SW480 (cell line): Measurements from ENCODE around the gene HDGF.

ENCODE experiments used
- DNase-seq: peaks from one replicate; pipeline ENCODE4 v3.0.0-alpha.2; 2016; ENCODE audit warnings: low spot score

HDGF gene

GRCh38 chr1:156725683-156726280 is 25.7 kb downstream of the HDGF start:
- DNase-seq = peak; percentile 86

DNA sequence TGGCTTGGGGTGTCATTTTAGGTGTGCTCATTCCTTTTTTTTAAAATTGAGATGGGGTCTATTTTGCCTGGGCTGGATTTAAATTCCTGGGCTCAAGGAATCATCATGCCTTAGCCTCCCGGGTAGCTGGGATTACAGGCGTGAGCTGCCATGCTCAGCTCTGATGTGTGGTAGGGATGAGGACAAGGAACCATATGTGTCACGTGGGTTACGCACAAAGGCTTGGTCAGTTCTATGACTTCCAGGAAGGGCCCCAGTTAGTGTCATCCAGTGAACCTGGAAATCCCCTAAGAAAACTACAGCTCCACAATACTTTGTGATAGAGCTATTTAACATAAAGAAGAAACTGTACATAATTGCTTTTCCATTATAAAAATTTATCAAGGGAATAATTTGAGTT is 29.9 kb downstream of the HDGF start:
- no peak for DNase-seq

DNA sequence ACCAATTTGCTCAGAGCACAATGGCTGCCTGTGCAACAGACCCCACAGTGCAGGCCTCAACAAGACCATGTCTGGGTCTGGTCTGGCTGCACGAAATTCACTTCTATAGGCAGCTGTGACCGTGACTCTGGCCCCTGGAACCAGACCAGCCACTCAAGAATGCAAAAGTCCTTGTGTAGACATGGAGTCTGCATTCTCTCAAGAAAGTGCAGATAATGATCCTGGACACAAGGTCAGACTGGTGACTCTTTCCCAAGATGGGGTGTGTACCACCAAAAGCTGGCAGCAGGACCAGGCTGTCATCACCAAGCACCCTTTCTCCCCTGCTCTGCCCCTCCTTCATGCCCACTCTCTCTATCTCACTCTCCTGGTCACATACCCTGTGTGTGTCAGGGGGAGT is 30.3 kb downstream of the HDGF start:
- DNase-seq = no peak

DNA sequence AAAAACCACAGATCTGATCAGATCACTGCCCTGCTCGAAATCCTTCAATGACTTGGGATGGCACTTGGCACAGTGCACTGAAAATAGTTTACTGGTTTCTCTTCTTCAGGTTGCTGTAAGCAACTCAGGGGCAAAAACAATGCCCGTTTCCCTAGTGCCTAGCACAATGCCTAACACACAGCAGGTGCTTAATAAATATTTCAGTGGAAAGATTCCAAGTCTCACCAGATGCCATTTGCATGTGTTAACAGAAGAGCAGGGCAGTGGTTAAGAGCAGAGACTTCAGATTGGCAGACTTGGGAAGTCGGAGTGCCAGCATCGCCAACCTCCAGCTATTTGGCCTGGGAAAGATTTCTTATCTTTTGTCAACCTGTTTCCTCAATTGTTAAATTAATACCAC is 34.1 kb downstream of the HDGF start:
- no peak for DNase-seq

- no peak for DNase-seq
Measured at GRCh38 chr1:156714830-156715229, 36.6 kb downstream of the HDGF start.

DNA sequence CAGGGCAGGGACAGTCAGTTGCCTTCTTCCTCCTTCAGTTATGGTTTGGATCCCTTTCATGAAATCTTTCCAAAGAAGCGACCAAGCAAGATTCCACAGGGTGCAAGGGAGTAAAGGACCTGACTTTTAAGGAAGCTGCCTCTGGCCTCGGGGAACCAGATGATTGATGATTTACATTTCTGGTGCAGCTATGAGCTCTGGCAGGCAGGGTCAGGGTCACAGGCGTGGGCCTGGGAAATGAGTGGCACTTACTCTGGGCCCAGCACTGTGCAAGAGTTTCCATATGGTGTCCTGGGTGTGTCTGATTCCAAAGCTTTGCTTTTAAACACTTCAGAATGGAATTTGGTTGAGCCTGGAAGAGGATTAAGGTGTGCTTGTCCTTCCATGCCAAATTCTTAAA is 38.8 kb downstream of the HDGF start:
- no peak for DNase-seq

- DNase-seq = no peak
Measured at GRCh38 chr1:156711011-156711817, 40.3 kb downstream of the HDGF start.

- DNase-seq = no peak
Measured at GRCh38 chr1:156709757-156710489, 41.6 kb downstream of the HDGF start.

DNA sequence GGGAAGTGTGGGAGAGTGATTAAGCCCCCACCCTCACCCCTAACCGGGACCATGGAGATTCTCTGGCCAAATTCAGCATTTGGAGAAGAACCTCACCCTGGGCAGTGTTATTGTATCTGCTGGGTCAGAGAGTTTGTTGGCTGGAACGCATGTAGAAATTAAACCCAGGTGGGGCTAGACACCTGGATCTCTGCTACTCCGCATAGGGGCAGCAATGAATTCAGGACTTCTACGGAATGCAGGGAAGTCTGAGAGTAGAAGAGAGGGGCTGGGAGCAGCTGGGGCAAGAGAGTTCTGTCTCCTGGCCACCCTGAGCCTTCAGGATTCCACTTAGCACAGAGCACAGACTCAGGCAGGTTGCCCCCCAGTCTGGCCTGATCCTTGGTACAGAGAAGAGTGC is 42.4 kb downstream of the HDGF start:
- no peak for DNase-seq

DNA sequence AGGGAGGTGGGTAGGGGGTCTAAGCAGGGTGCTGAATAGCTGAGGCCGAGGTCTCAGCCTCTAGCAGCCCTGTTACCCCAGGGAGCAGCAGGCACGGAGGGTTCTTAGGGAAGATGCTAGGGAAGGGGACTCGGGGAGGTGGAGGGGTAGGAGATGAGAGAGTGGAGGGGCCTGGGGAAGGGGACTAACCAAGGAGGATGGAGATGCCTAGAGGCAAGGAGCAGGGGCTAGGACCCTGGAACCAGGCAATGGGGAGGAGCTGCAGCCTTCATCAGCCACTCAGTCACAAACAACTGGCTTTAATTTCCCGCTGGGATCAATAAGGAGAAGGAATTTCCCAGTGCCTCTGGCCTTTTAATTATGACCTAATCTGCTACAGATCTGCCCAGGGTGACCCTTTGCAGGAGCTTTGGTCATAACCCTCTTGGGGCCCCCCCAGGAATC is 43.2 kb downstream of the HDGF start:
- no peak for DNase-seq

GRCh38 chr1:156707417-156708217 is 43.9 kb downstream of the HDGF start:
- no peak for DNase-seq

DNA sequence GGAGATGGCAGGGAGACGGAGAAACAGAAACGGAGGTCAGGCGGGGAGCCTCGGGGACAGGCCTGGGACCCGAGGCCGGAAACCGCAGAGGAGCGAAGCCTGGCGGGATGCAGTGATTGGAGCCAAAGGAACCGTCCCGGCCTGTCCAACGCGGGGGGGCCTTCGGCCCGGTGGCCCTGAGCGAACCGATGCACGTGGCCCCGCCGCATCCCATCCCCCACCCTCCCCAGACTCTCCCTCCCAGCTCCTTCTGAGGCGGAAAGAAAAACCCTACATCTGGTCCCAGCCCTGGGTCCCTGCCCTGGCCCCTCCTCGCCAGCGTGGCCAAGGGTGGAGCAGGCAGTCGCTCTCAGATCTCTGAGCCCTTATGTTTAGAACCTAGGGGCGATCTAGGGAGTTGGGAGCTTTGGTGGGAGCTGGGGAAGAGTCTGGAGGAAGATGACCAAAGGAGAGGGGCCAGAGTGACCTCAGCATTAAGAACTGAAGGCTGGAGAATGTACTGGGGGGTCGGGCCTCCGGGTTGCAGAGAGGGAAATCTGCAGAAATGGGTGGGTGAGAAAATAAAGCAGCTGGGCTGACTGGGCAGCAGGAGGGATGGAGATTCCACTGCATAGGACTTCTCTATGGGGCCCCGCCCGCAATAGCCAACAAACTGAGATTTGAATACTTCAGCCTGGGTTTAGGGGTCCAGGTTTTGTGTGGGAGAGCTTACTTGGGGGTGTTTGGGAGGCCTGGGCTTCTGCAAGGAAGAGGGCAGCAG is 44.6 kb downstream of the HDGF start:
- DNase-seq = no peak

- DNase-seq = peak; percentile 87
Measured at GRCh38 chr1:156705918-156706656, 45.4 kb downstream of the HDGF start.

DNA sequence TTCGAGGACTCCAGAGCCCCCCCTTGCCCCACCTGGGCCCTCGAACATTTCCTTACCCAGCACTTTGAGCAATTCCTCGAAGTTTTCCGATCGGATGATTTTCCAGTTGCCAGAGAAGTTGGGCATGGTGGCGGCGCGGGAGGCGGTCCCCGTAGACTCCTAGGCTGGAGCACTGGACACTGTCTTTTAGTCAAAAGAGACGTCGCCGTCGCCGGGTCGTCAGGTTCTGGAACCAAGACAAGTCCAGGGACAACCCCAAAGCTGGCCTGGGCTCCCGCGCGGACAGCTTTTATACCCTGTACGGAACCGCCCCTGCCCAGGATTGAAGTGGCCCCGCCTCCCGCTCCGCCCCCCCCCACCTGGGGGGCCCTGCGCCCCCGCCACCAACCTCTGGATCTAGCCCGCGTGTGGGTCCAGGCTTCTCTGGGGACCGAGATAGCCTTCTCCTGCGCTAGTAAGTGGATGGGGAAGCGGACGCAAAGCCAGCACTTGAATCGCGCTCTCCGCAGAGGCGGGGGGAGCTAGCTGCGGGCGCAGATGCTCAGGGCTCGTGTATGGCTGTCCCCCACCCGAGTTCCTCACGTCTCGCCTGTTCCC is 46.1 kb downstream of the HDGF start, which contains the start of gene CRABP2:
CRABP2 (minus strand) TSS at position 263 of the 597 bp plus-strand sequence; CDS start at position 126, 137 bp downstream.
- DNase-seq = peak; percentile 81

- DNase-seq = peak; percentile 55
Measured at GRCh38 chr1:156704930-156705320, 46.5 kb downstream of the HDGF start.

GRCh38 chr1:156704166-156704711 is 47.2 kb downstream of the HDGF start:
- no peak for DNase-seq

DNA sequence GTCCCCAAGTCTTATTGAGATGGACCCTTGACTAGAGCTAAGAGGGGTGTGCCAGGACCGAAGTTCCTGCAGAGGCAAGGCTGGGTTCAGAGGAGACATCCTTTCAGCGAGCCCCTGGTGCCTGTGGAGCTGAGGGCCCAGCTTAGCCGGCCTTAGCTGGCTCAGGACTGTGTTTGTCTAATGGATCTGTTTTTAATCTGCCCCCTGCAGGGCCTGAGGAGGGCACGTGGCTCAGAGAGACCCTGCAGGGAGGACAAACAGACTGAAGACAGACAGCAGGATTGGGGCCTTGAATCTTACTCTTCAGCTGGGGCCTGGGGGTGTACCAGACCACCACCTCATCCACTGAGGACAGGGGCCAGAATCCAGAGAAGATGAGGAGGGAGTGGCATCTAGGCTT is 47.7 kb downstream of the HDGF start:
- DNase-seq = no peak

- DNase-seq = no peak
Measured at GRCh38 chr1:156703336-156703735, 48.1 kb downstream of the HDGF start.

- DNase-seq = no peak
Measured at GRCh38 chr1:156700736-156701531, 50.5 kb downstream of the HDGF start.
